T-cell (primary cell): Measurements from ENCODE around the gene DUOX1. TPM values are rescaled to one million over a fixed set of nuclear protein-coding genes. Genes with fewer than 3 reads are reported as not detected.
"Not testable (repeated sequence)": the region's sequence is repeated elsewhere in the genome, so short reads cannot be mapped to it uniquely, and the experiment has no call there.

Experiments
- ATAC-seq, 4 experiments: fragments of 200-7000 bp in 3 of 4; fragments of 150-1000 bp in 1 of 4; cut with Tn5 transposase; replicated peaks in 1 of 4; 1 replicate in 3 of 4; 2 replicates in 1 of 4; pipeline ENCODE4 v1.10.0; 2021; ENCODE audit warnings: moderate library complexity in 3 of 4, mild to moderate bottlenecking in 2 of 4, moderate number of reproducible peaks in 1 of 4
- CTCF ChIA-PET, 2 donors: fragments of 300-600 bp; sonication (Branson Sonifier 250); formaldehyde crosslinking; loops; one replicate each; lab custom pipeline; 2022; ENCODE audit warnings: antibody characterized with exemption in 2 of 2; lab: Charles Lee
- POLR2A ChIA-PET, 2 donors: fragments of 300-600 bp; sonication (Branson Sonifier 250); formaldehyde crosslinking; loops; one replicate each; lab custom pipeline; 2022; ENCODE audit warnings: antibody characterized with exemption in 2 of 2; lab: Charles Lee
- DNase-seq, 35 experiments: peaks; one replicate each; pipeline versions ENCODE4 v3.0.0 to v3.0.0-alpha.2; 2013 to 2023
- H3K27ac ChIP-seq: one replicate; pipeline ENCODE4 v1.5.1; 2013; ENCODE audit warnings: low read length
- H3K27me3 ChIP-seq, 2 experiments: replicated peaks in 1 of 2; 1 replicate in 1 of 2; 2 replicates in 1 of 2; pipeline versions ENCODE4 v1.6.1 to v1.7.0; 2013; ENCODE audit warnings: low read length in 1 of 2, mixed read lengths in 1 of 2; ENCODE audit not compliant: control insufficient read depth in 2 of 2, insufficient read depth in 2 of 2; ENCODE audit errors: extremely low read depth in 1 of 2
- H3K36me3 ChIP-seq, 2 donors: 1 replicate in 1 of 2; 2 replicates in 1 of 2; pipeline versions ENCODE4 v1.6.1 to v1.7.0; 2013; ENCODE audit warnings: low read length in 1 of 2; ENCODE audit not compliant: control insufficient read depth in 2 of 2, insufficient read depth in 1 of 2; ENCODE audit errors: extremely low read depth in 1 of 2
- H3K4me1 ChIP-seq, 2 experiments: 1 replicate in 1 of 2; 2 replicates in 1 of 2; pipeline versions ENCODE4 v1.6.1 to v1.7.0; 2013; ENCODE audit warnings: low read length in 2 of 2, mixed read lengths in 1 of 2; ENCODE audit not compliant: insufficient read depth in 2 of 2, control insufficient read depth in 1 of 2; ENCODE audit errors: extremely low read depth in 1 of 2
- H3K4me3 ChIP-seq, 2 donors: 1 replicate in 1 of 2; 2 replicates in 1 of 2; pipeline versions ENCODE4 v1.5.1 to v1.7.0; 2013; ENCODE audit warnings: mild to moderate bottlenecking in 2 of 2, low read length in 1 of 2, moderate library complexity in 1 of 2; ENCODE audit not compliant: control insufficient read depth in 1 of 2; ENCODE audit errors: extremely low read depth in 1 of 2
- H3K9me3 ChIP-seq: 2 replicates; pipeline ENCODE4 v1.7.0; 2013
- H3K27ac Mint-ChIP-seq, 2 donors: one replicate each; pipeline ENCODE4 v1.8.0; 2020 to 2021; ENCODE audit warnings: mild to moderate bottlenecking in 2 of 2, mixed read lengths in 2 of 2
- H3K27me3 Mint-ChIP-seq, 2 donors: one replicate each; pipeline ENCODE4 v1.8.0; 2021 to 2022; ENCODE audit warnings: mixed read lengths in 2 of 2
- H3K36me3 Mint-ChIP-seq: one replicate; pipeline ENCODE4 v1.8.0; 2021; ENCODE audit warnings: mixed read lengths
- H3K4me1 Mint-ChIP-seq, 3 donors: one replicate each; pipeline ENCODE4 v1.8.0; 2020 to 2022; ENCODE audit warnings: mixed read lengths in 3 of 3, mild to moderate bottlenecking in 1 of 3
- H3K4me3 Mint-ChIP-seq, 3 donors: one replicate each; pipeline ENCODE4 v1.8.0; 2020 to 2022; ENCODE audit warnings: mild to moderate bottlenecking in 3 of 3, mixed read lengths in 3 of 3, moderate library complexity in 3 of 3
- H3K9me3 Mint-ChIP-seq, 3 donors: one replicate each; pipeline ENCODE4 v1.8.0; 2020 to 2022; ENCODE audit warnings: mixed read lengths in 3 of 3
- WGBS: methylation state at CpG from one replicate; pipeline ENCODE4 v1.1.5; 2013; ENCODE audit warnings: missing lambda C conversion rate; ENCODE audit not compliant: insufficient coverage; 5-methylcytosine and 5-hydroxymethylcytosine counted together
- total RNA-seq, 35 experiments: library from RNA in 6 of 35; stranded (reverse) in 6 of 35; fragments of 120-200 nt in 1 of 35; gene quantifications; one replicate each; pipeline versions ENCODE4 v1.2.1 to v1.2.4 and lab custom pipeline; 2013 to 2026

DUOX1 gene
- total RNA-seq, 5 donors from 2014 or later (not counting 1 experiment from before 2014, with no cell fraction given), result 0.21 to 0.67 (median 0.34) TPM; not detected in 1

GRCh38 chr15:45132844-45133560 is 3.2 kb downstream of the DUOX1 start:
- ChIA-PET POLR2A (interaction anchor here in 1 of 2 donors (0.6 kb wide), 1 partner anchor 26 kb away, joined by 4 read pairs; no protein-coding TSS in a partner anchor), CTCF (no interaction called here)
- DNase-seq, result no peak
- H3K4me3 ChIP-seq, result no peak overlapping the region
- no peak overlapping the region for H3K27ac ChIP-seq
- peaks cover 0 to 31% of the 10 kb centered on the region in 2 experiments for H3K4me1 ChIP-seq
- Mint-ChIP-seq H3K27ac (no peak overlapping the region), H3K9me3 (no peaks in the 10 kb centered on the region), H3K27me3 (peaks cover 48 to 68% of the 10 kb centered on the region in 2 donors), H3K4me1 (peaks cover 17 to 28% (median 19%) of the 10 kb centered on the region in 3 donors), H3K36me3 (no peaks in the 10 kb centered on the region), H3K4me3 (no peak overlapping the region)
- ATAC-seq, result no peak
- no CpG with 5 or more reads among the region's 3 CpGs for WGBS
- peaks cover 14 to 75% of the 10 kb centered on the region in 2 experiments for H3K27me3 ChIP-seq
- no peaks in the 10 kb centered on the region for H3K36me3 ChIP-seq
- H3K9me3 ChIP-seq, result no peaks in the 10 kb centered on the region

GRCh38 chr15:45133561-45133920 is 3.7 kb downstream of the DUOX1 start:
- Mint-ChIP-seq H3K4me1 (peaks cover 17 to 26% (median 19%) of the 10 kb centered on the region in 3 donors), H3K4me3 (no peak overlapping the region), H3K27ac (peak overlapping the region in 1 of 2 donors; percentile 43), H3K36me3 (no peaks in the 10 kb centered on the region), H3K27me3 (peaks cover 43 to 65% of the 10 kb centered on the region in 2 donors), H3K9me3 (no peaks in the 10 kb centered on the region)
- no peaks in the 10 kb centered on the region for H3K36me3 ChIP-seq
- peaks cover 10 to 76% of the 10 kb centered on the region in 2 experiments for H3K27me3 ChIP-seq
- ChIA-PET POLR2A (no interaction called here), CTCF (no interaction called here)
- H3K9me3 ChIP-seq, result no peaks in the 10 kb centered on the region
- no peak overlapping the region for H3K4me3 ChIP-seq
- WGBS, result 70% methylated on average over 3 of the region's 5 CpGs
- H3K4me1 ChIP-seq, result peaks cover 0 to 31% of the 10 kb centered on the region in 2 experiments
- no peak for DNase-seq
- H3K27ac ChIP-seq, result no peak overlapping the region
- ATAC-seq, result no peak

- no peak overlapping the region for H3K27ac ChIP-seq
- no peaks in the 10 kb centered on the region for H3K36me3 Mint-ChIP-seq
- no peak for ATAC-seq
- POLR2A ChIA-PET, result no interaction called here
- no peaks in the 10 kb centered on the region for H3K9me3 Mint-ChIP-seq
- H3K4me1 Mint-ChIP-seq, result peaks cover 15 to 22% (median 17%) of the 10 kb centered on the region in 3 donors
- H3K4me3 ChIP-seq, result no peak overlapping the region
- no peak overlapping the region for H3K27ac Mint-ChIP-seq
- no peaks in the 10 kb centered on the region for H3K9me3 ChIP-seq
- H3K36me3 ChIP-seq, result no peaks in the 10 kb centered on the region
- DNase-seq, result no peak
- CTCF ChIA-PET, result no interaction called here
- H3K27me3 ChIP-seq, result peaks cover 9 to 71% of the 10 kb centered on the region in 2 experiments
- peaks cover 0 to 28% of the 10 kb centered on the region in 2 experiments for H3K4me1 ChIP-seq
- H3K27me3 Mint-ChIP-seq, result peaks cover 38 to 60% of the 10 kb centered on the region in 2 donors
- H3K4me3 Mint-ChIP-seq, result peak overlapping the region in 1 of 3 donors; percentile 73
- WGBS, result 95% methylated on average over 3 of the region's 7 CpGs
These were observed 4.3 kb downstream of the DUOX1 start for GRCh38 chr15:45134046-45134445.

GRCh38 chr15:45134682-45135604 is 5.1 kb downstream of the DUOX1 start:
- WGBS, result 10% methylated on average over 45 of the region's 57 CpGs
- no peaks in the 10 kb centered on the region for H3K9me3 Mint-ChIP-seq
- CTCF ChIA-PET, result no interaction called here

GRCh38 chr15:45135705-45136377 is 6.0 kb downstream of the DUOX1 start:
- H3K27ac Mint-ChIP-seq, H3K9me3 Mint-ChIP-seq, DNase-seq, H3K36me3 Mint-ChIP-seq, H3K36me3 ChIP-seq, H3K27ac ChIP-seq, H3K4me3 ChIP-seq, H3K9me3 ChIP-seq, POLR2A ChIA-PET: not testable (repeated sequence)
- Mint-ChIP-seq H3K4me3 (peak overlapping the region; percentile 13 to 73 (median 60)), H3K27me3 (peaks cover 37 to 51% of the 10 kb centered on the region in 2 donors), H3K4me1 (peaks cover 11 to 17% (median 17%) of the 10 kb centered on the region in 3 donors)
- Histone ChIP-seq H3K27me3 (peaks cover 9 to 54% of the 10 kb centered on the region in 2 experiments), H3K4me1 (peaks cover 0 to 17% of the 10 kb centered on the region in 2 experiments)
- 0% methylated on average over 2 of the region's 37 CpGs for WGBS
- CTCF ChIA-PET, result interaction anchor here in 1 of 2 donors (0.6 kb wide), 1 partner anchor 64 kb away, joined by 3 read pairs; no protein-coding TSS in a partner anchor
- ATAC-seq, result peak in 3 of 4 experiments; percentile 21 to 27 (median 22)

More at GRCh38 chr15:45134682-45135604, 5.1 kb downstream of the DUOX1 start:
- H3K4me3 ChIP-seq, result peak overlapping the region in 1 of 2 donors; percentile 27
- POLR2A ChIA-PET, result no interaction called here
- H3K36me3 ChIP-seq, result no peaks in the 10 kb centered on the region
- H3K9me3 ChIP-seq, result no peaks in the 10 kb centered on the region
- H3K27ac Mint-ChIP-seq, result no peak overlapping the region
- no peaks in the 10 kb centered on the region for H3K36me3 Mint-ChIP-seq
- H3K27ac ChIP-seq, result no peak overlapping the region
- H3K27me3 Mint-ChIP-seq, result peaks cover 37 to 58% of the 10 kb centered on the region in 2 donors
- peaks cover 0 to 20% of the 10 kb centered on the region in 2 experiments for H3K4me1 ChIP-seq
- peak overlapping the region; percentile 47 to 73 (median 64) for H3K4me3 Mint-ChIP-seq
- DNase-seq (peak in 4 of 35 experiments; percentile 22 to 46 (median 30)), ATAC-seq (peak; percentile 55 to 82 (median 66))
- peaks cover 9 to 62% of the 10 kb centered on the region in 2 experiments for H3K27me3 ChIP-seq
- peaks cover 14 to 22% (median 17%) of the 10 kb centered on the region in 3 donors for H3K4me1 Mint-ChIP-seq
